Ovary (tissue), 9 donors: ENCODE results near the gene PTPRN. TPM values are rescaled to one million over a fixed set of nuclear protein-coding genes. Genes with fewer than 3 reads are reported as not detected.

Source experiments
- DNase-seq, 5 donors: peaks; one replicate each; pipeline ENCODE4 v3.0.0-alpha.2; 2019 to 2020
- H3K27ac ChIP-seq, 2 donors: fragments of 200-600 bp; one replicate each; pipeline versions ENCODE4 v1.5.1 to v1.8.0; 2019 to 2022
- H3K27me3 ChIP-seq: fragments of 200-600 bp; one replicate; pipeline ENCODE4 v1.8.0; 2022
- H3K36me3 ChIP-seq: fragments of 200-600 bp; sonication (generic); one replicate; pipeline ENCODE4 v1.5.1; 2019
- H3K4me1 ChIP-seq: one replicate; pipeline ENCODE4 v1.8.1; 2013; ENCODE audit warnings: mild to moderate bottlenecking, moderate library complexity; ENCODE audit not compliant: insufficient read depth
- H3K4me3 ChIP-seq: fragments of 200-600 bp; sonication (generic); one replicate; pipeline ENCODE4 v1.5.1; 2017
- H3K9me3 ChIP-seq, 2 donors: fragments of 200-600 bp in 1 of 2; sonication (generic) in 1 of 2; one replicate each; pipeline versions ENCODE4 v1.5.1 to v1.8.1; 2013 to 2019; ENCODE audit warnings: mild to moderate bottlenecking in 1 of 2, moderate library complexity in 1 of 2
- EP300 ChIP-seq: sonication (generic); formaldehyde crosslinking; IDR thresholded peaks from one replicate; pipeline ENCODE4 v1.6.1; 2017; ENCODE audit warnings: antibody characterized with exemption
- POLR2A ChIP-seq: fragments of 450-650 bp; IDR thresholded peaks from one replicate; pipeline ENCODE4 v1.6.1; 2017; ENCODE audit warnings: antibody characterized with exemption, mild to moderate bottlenecking, moderate library complexity
- WGBS, 3 donors: extraction: QIAGEN DNeasy Blood & Tissue Kit in 1 of 3; methylation state at CpG; one replicate each; pipeline versions ENCODE4 v1.1.5 to v1.1.7; 2013 to 2017; 5-methylcytosine and 5-hydroxymethylcytosine counted together
- intact Hi-C, 4 donors: fragments of 100-400 bp; cut with DNase I; formaldehyde crosslinking; loops; one replicate each; pipeline versions ENCODE4 v1.11.0 to v1.15.1; 2022 to 2023
- polyA plus RNA-seq, 2 donors: library from polyadenylated mRNA; stranded (reverse); fragments of 200-250 nt in 1 of 2; fragments of 350-450 nt in 1 of 2; fragmentation: Illumina TruSeq in 1 of 2; extraction: RNeasy Lipid Tissue Mini Kit (QIAGEN cat#74804) in 1 of 2; gene quantifications; one replicate each; pipeline ENCODE4 v1.2.3, GENCODE V29; 2013 to 2014
- total RNA-seq, 7 donors: library from RNA; depleted of rRNA in 2 of 7; stranded (reverse); fragments of >200 nt in 2 of 7; fragmentation: NEBNext Ultra II Directional in 3 of 7; extraction: Animal tissue kit (Norgen Biotek cat#: 25700) in 3 of 7; gene quantifications; one replicate each; pipeline versions ENCODE4 v1.1.0 to v1.2.4, GENCODE V29; 2016 to 2023
- TF ChIP-seq, protein P1 (sequence below), 3 donors: fragments of 450-650 bp in 2 of 3; fragments of 200-600 bp in 1 of 3; IDR thresholded peaks; one replicate each; pipeline versions ENCODE4 v1.5.1 to v1.8.0; 2016 to 2022; ENCODE audit warnings: antibody characterized with exemption in 3 of 3, mild to moderate bottlenecking in 1 of 3
- donor health status: DM: no; HTN: no; CAD: no; lungs with moderate emphysema.
- donor health status: DM: no; HTN: no; CAD: no.
- donor health status: Bipolar disorder and iron deficiency.
- donor health status: DM: yes; HTN: yes; CAD: no.
- donor health status: DM: no; HTN: no; CAD: no.
- donor health status: DM: yes; HTN: yes; CAD: no.

Gene PTPRN
- total and polyA plus RNA-seq, 9 donors = 0.08 to 2.3 (median 0.81) TPM; not detected in 1

DNA sequence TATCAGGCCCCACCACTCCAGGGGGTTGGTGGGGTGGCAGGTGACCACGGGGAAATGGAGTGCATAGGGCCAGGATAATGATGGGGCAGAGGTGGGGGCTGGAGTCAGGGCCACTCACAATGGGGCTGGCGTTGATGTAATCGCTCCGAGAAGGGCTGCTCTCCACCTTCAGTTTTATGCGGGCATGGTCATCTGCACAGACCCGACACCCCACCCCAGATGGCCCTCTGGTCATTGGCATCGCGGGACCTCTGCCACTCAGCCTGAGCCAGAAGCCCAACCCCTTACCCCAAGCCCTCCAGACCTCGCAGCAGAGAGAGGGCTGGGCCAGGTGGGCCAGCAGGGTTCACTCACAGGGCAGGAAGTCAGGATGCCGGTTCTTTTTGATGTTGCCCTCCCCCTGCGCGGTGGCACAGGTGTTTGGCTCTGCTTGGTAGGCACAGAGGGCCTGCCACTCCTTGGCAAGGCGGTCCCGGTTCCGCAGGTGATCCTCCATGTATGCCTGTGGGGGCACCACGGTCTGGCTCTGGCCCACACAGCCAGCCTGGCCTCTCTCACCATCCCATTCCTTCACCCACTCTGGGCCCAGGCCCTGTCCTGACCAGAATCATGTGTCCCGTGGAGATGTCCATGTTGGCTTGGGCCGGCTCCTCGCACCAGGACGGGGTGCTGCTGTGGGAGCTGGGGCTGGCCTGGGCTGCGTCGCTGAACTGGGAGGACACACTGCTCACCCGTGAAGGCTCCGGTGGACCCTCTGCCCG lies 12.4 kb downstream of the PTPRN start:
- intact Hi-C loops = loop anchor here in 3 of 4 donors (5.0 to 10.0 kb wide), 3 partner anchors 52 to 240 kb away; partner anchors contain the start of genes NHEJ1 (in 2 of the 3), GLB1L (in 1 of the 3) and STK16 (in 1 of the 3)
- DNase-seq = peak in 2 of 5 donors; percentile 32 to 37

DNA sequence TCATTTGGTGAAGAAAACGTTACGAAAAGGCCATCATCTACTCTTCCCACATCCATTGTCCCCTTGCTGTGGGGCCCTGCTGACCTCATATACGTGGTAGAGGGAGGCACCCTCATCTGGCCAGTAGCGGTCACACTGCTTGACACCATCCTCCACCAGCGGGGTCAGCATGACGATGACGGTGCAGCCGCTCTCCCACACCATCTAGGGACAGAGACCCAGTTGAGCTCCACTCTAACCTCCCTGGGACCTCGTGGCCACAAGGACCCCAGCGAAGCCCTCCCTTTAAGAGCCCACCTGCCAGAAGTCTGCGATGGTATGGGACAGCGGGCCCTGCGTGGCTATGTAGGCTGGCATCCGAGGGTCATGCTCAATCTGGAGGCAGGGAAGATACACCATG lies 13.1 kb downstream of the PTPRN start:
- WGBS, 3 donors = 76 to 83% (median 80%) methylated on average over 14 of the region's 14 CpGs
- intact Hi-C loops = loop anchor here in 3 of 4 donors (5.0 to 10.0 kb wide), 3 partner anchors 51 to 239 kb away; partner anchors contain the start of genes NHEJ1 (in 2 of the 3), GLB1L (in 1 of the 3) and STK16 (in 1 of the 3)
- no peak for DNase-seq
- Histone ChIP-seq H3K27ac (no peak overlapping the region), H3K9me3 (no peaks in the 10 kb centered on the region), H3K36me3 (no peaks in the 10 kb centered on the region), H3K27me3 (no peaks in the 10 kb centered on the region), H3K4me3 (no peak overlapping the region), H3K4me1 (peaks cover 3% of the 10 kb centered on the region)
- TF ChIP-seq, protein P1, sequence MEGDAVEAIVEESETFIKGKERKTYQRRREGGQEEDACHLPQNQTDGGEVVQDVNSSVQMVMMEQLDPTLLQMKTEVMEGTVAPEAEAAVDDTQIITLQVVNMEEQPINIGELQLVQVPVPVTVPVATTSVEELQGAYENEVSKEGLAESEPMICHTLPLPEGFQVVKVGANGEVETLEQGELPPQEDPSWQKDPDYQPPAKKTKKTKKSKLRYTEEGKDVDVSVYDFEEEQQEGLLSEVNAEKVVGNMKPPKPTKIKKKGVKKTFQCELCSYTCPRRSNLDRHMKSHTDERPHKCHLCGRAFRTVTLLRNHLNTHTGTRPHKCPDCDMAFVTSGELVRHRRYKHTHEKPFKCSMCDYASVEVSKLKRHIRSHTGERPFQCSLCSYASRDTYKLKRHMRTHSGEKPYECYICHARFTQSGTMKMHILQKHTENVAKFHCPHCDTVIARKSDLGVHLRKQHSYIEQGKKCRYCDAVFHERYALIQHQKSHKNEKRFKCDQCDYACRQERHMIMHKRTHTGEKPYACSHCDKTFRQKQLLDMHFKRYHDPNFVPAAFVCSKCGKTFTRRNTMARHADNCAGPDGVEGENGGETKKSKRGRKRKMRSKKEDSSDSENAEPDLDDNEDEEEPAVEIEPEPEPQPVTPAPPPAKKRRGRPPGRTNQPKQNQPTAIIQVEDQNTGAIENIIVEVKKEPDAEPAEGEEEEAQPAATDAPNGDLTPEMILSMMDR (IDR thresholded peaks at IDR 0.05) = no peak
- TF ChIP-seq POLR2A (no peak), EP300 (no peak)

More for the DNA sequence above, 12.4 kb downstream of the PTPRN start:
- Histone ChIP-seq H3K4me1 (peaks cover 3% of the 10 kb centered on the region), H3K9me3 (no peaks in the 10 kb centered on the region), H3K4me3 (no peak overlapping the region), H3K36me3 (no peaks in the 10 kb centered on the region), H3K27me3 (no peaks in the 10 kb centered on the region), H3K27ac (no peak overlapping the region)
- WGBS, 3 donors = 82 to 88% (median 88%) methylated on average over 25 of the region's 25 CpGs
- TF ChIP-seq EP300 (no peak), POLR2A (no peak)
- TF ChIP-seq, protein P1 (IDR thresholded peaks at IDR 0.05) = no peak

DNA sequence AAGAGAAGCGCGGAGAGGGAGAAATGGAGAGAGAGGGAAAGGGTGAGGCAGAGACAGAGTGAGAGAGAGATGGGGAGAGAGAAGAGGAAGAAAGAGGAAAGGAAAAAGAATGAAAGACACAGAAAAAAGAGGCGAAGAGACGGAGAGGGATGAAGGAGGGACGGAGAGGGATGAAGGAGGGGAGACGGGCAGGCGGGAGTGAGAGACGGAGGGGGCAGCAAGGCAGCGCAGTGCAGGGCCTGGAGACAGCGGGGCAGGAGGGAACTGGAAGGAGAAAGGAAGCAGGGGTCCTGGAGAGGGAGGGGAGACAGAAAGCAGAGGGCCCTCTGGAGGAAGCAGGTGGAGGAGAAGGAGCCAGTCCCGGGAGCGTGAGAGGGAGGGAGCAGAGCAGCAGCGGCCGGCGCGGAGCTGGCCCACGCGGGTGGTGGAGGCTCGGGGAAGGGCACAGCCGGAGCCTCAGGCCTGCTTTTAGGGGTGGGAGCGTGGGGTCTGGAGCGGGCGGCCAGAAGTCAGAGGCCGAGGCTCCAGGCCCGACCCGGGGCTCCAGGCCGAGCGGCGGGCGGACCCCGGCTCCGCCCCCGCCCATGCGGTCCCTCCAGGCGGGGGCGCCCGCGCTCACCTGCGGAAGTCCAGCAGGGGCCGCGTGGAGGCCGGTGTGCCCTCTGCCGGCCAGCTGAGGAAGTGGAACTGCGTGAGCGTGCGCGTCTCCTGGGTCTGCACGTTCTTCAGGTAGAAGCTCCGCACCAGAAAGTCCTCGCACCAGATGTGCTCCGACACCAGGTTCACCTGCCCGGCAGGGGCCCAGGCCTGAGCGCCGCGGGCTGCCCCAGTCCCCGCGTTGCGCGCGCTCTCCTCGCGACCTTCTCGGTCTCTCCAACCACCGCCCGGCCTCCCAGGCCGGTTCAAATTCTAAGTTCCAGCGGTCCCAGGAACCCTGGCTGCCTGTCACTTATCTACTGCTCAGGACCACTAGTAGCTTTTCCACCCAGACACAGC lies 14.5 kb downstream of the PTPRN start:
- Histone ChIP-seq H3K27ac (peak overlapping the region; percentile 83 to 97), H3K36me3 (no peaks in the 10 kb centered on the region), H3K4me3 (peak overlapping the region; percentile 58), H3K27me3 (no peaks in the 10 kb centered on the region), H3K9me3 (no peaks in the 10 kb centered on the region), H3K4me1 (peaks cover 9% of the 10 kb centered on the region)
- WGBS, 3 donors = 4 to 5% (median 4%) methylated on average over 55 to 67 of the region's 67 CpGs
- TF ChIP-seq POLR2A (peak; percentile 61), EP300 (no peak)
- TF ChIP-seq, protein P1 (IDR thresholded peaks at IDR 0.05) = peak; percentile 97 to 100 (median 99)
- intact Hi-C loops = loop anchor here (2.0 to 10.0 kb wide), 7 partner anchors 16 to 237 kb away; partner anchors contain the start of genes NHEJ1 (in 3 of the 4), CNPPD1 (in 2 of the 4), DNAJB2 (in 2 of the 4) and RETREG2 (in 2 of the 4)
- DNase-seq = peak; percentile 84 to 93 (median 91)
